MM.1S (cell line): ENCODE measurements around the gene RHOA.
"Not testable (repeated sequence)": the region's sequence is repeated elsewhere in the genome, so short reads cannot be mapped to it uniquely, and the experiment has no call there.

Source experiments
- DNase-seq: peaks from one replicate; pipeline ENCODE4 v3.0.0-alpha.2; 2015
- H2AFZ ChIP-seq: fragments of 300-600 bp; sonication (generic); 2 replicates; pipeline ENCODE4 v1.6.0; 2016; ENCODE audit warnings: antibody characterized with exemption, low read length
- H3F3A ChIP-seq: fragments of 300-600 bp; sonication (generic); 2 replicates; pipeline ENCODE4 v1.6.1; 2016; ENCODE audit warnings: mild to moderate bottlenecking, antibody characterized with exemption, low read length, moderate library complexity, mixed read lengths; ENCODE audit not compliant: insufficient read depth
- H3K27ac ChIP-seq: fragments of 300-600 bp; sonication (generic); 2 replicates; pipeline ENCODE4 v1.5.1; 2016; ENCODE audit warnings: mild to moderate bottlenecking, low read length
- H3K27me3 ChIP-seq: fragments of 300-600 bp; sonication (generic); replicated peaks from 2 replicates; pipeline ENCODE4 v1.6.0; 2016; ENCODE audit warnings: low read length; ENCODE audit not compliant: insufficient read depth
- H3K36me3 ChIP-seq: fragments of 300-600 bp; sonication (generic); replicated peaks from 2 replicates; pipeline ENCODE4 v1.6.1; 2016; ENCODE audit warnings: mild to moderate bottlenecking, low read length, mixed read lengths; ENCODE audit not compliant: insufficient read depth
- H3K4me1 ChIP-seq: fragments of 300-600 bp; sonication (generic); 2 replicates; pipeline ENCODE4 v1.6.1; 2016; ENCODE audit warnings: low read length, mixed read lengths
- H3K4me2 ChIP-seq: fragments of 300-600 bp; sonication (generic); 2 replicates; pipeline ENCODE4 v1.6.0; 2016; ENCODE audit warnings: low read depth, low read length
- H3K4me3 ChIP-seq: fragments of 300-600 bp; sonication (generic); 2 replicates; pipeline ENCODE4 v1.5.1; 2016; ENCODE audit warnings: low read length, mixed read lengths
- H3K79me2 ChIP-seq: fragments of 300-600 bp; sonication (generic); 2 replicates; pipeline ENCODE4 v1.6.1; 2016; ENCODE audit warnings: mixed run types, low read length, mixed read lengths
- H3K9ac ChIP-seq: fragments of 300-600 bp; sonication (generic); 2 replicates; pipeline ENCODE4 v1.6.1; 2016; ENCODE audit warnings: low read length, mixed read lengths
- H3K9me2 ChIP-seq: fragments of 300-600 bp; sonication (generic); replicated peaks from 2 replicates; pipeline ENCODE4 v1.6.1; 2016; ENCODE audit warnings: mild to moderate bottlenecking, low read length, mixed read lengths; ENCODE audit not compliant: insufficient read depth
- H3K9me3 ChIP-seq: fragments of 300-600 bp; sonication (generic); replicated peaks from 2 replicates; pipeline ENCODE4 v1.6.1; 2016; ENCODE audit warnings: mild to moderate bottlenecking, low read length, mixed read lengths; ENCODE audit not compliant: insufficient read depth
- H4K20me1 ChIP-seq: fragments of 300-600 bp; sonication (generic); 2 replicates; pipeline ENCODE4 v1.6.1; 2016; ENCODE audit warnings: mild to moderate bottlenecking, low read length, moderate library complexity, mixed read lengths; ENCODE audit not compliant: insufficient read depth
- CTCF ChIP-seq: fragments of 300-600 bp; sonication (generic); IDR thresholded peaks from 2 replicates; pipeline ENCODE4 v1.5.1; 2016; ENCODE audit warnings: antibody characterized with exemption, low read length, mixed read lengths
- EZH2 ChIP-seq: fragments of 300-600 bp; sonication (generic); optimal IDR thresholded peaks from 2 replicates; pipeline ENCODE3; 2017; ENCODE audit warnings: low read depth, mild to moderate bottlenecking, antibody characterized with exemption, low read length, mixed read lengths
- EZH2phosphoT487 ChIP-seq: fragments of 300-600 bp; sonication (generic); IDR thresholded peaks from 2 replicates; pipeline ENCODE4 v1.6.1; 2018; ENCODE audit warnings: antibody characterized with exemption, low read length

RHOA gene

DNA sequence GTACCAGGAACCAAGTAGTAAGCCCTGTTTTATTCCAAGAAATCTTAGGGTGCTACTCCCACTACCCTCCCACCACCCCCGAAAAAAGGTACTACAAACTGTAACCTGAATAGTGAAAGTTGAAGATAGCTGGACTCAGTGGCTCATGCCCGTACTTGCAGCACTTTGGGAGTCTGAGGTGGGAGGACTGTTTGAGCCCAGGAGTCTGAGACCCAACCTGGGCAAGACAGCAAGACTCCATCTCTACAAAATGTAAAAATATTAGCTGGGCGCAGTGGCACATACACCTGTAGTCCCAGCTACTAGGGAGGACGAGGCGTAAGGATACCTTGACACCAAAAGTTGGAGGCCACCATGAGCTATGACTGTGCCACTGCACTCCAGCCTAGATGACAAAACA, 7.9 kb downstream of the RHOA start:
- Histone ChIP-seq H4K20me1 (peaks cover 72% of the 10 kb centered on the region), H2AFZ (no peak overlapping the region), H3F3A (peaks cover 10% of the 10 kb centered on the region; the same call in 1 of the 2 replicates), H3K79me2 (peaks cover 100% of the 10 kb centered on the region), H3K4me2 (no peak overlapping the region), H3K27me3 (no peaks in the 10 kb centered on the region), H3K9ac (no peak overlapping the region), H3K4me1 (no peaks in the 10 kb centered on the region), H3K36me3 (no peaks in the 10 kb centered on the region; the same call in 1 of the 2 replicates), H3K4me3 (no peak overlapping the region), H3K9me3 (no peaks in the 10 kb centered on the region), H3K27ac (no peak overlapping the region), H3K9me2 (no peaks in the 10 kb centered on the region)
- no peak for DNase-seq
- TF ChIP-seq EZH2phosphoT487, result no peak

DNA sequence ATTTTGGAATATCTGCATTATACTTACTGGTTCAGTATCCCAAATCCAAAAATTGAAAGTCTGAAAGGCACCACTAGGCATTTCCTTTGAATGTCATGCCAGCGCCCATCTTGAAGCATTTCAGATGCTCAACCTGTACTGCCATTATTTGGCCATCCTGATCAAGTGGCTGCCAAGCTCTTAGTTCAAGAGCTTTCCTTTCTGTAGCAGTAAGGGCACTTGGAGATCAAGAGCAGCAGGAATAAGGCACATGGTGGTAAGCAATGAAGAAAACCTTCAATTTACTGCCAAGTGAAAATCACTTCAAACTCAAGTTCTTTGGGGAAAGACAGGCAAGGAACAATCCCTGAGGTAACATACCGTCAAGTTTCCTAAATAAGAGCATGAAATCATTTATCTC, 10.0 kb downstream of the RHOA start:
- H3K4me1 ChIP-seq, result no peaks in the 10 kb centered on the region
- DNase-seq, result no peak
- no peaks in the 10 kb centered on the region for H3K27me3 ChIP-seq
- no peak overlapping the region for H3K4me3 ChIP-seq
- no peaks in the 10 kb centered on the region for H3K9me3 ChIP-seq
- no peaks in the 10 kb centered on the region; the same call in 1 of the 2 replicates for H3K36me3 ChIP-seq
- H3K9me2 ChIP-seq, result no peaks in the 10 kb centered on the region
- no peak for TF ChIP-seq CTCF
- TF ChIP-seq EZH2, result no peak
- no peak for TF ChIP-seq EZH2phosphoT487
- peaks cover 10% of the 10 kb centered on the region; the same call in 1 of the 2 replicates for H3F3A ChIP-seq
- no peak overlapping the region for H3K27ac ChIP-seq
- peaks cover 100% of the 10 kb centered on the region for H3K79me2 ChIP-seq
- no peak overlapping the region for H2AFZ ChIP-seq
- H3K9ac ChIP-seq, result no peak overlapping the region
- no peak overlapping the region for H3K4me2 ChIP-seq
- peaks cover 69% of the 10 kb centered on the region for H4K20me1 ChIP-seq

DNA sequence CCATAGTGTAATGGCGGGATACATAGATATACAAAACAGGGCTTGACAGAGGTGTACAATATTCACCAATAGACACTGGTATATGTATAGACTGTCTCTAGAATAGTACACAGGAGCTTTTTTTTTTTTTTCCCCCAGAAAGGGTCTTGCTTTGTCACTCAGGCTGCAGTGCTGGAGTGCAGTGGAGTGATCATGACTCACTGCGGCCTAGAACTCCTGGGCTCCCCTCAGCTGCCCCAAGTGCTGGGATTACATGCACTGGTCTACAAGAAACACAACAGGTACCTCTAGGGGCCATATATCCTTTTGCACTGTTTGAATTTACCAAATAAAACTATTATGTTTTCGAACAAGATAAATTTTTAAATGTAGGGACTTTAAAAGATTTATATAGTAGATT, 12.3 kb downstream of the RHOA start:
- TF ChIP-seq CTCF (no peak), EZH2phosphoT487 (no peak), EZH2 (no peak)
- Histone ChIP-seq H3F3A (no peaks in the 10 kb centered on the region; the same call in 1 of the 2 replicates), H3K27ac (no peak overlapping the region), H3K79me2 (peaks cover 100% of the 10 kb centered on the region), H3K9me2 (no peaks in the 10 kb centered on the region), H3K27me3 (no peaks in the 10 kb centered on the region), H3K36me3 (no peaks in the 10 kb centered on the region; the same call in 1 of the 2 replicates), H3K4me3 (no peak overlapping the region), H3K9me3 (no peaks in the 10 kb centered on the region), H3K4me1 (no peaks in the 10 kb centered on the region), H3K4me2 (no peak overlapping the region), H2AFZ (no peak overlapping the region), H4K20me1 (peaks cover 64% of the 10 kb centered on the region), H3K9ac (no peak overlapping the region)
- no peak for DNase-seq

DNA sequence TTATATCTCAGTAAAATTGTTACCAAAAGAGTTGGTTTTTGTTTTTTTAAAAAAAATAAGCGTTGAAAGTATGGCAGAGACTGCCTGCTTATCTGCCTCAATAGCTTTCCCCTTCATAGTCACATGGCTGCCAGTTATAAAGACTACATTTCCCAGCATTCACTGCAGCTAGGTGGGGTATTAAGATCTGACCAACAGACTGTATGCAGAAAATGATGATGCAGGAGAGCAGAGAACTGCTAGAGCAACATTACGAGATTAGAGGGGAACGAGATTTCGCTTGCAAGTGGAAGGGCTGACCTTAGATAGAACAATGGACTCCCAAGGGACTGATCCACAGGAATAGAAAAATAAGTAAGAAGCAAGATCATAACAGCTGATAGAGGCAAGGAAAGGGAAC, 14.3 kb downstream of the RHOA start:
- Histone ChIP-seq H3K36me3 (no peaks in the 10 kb centered on the region; the same call in 1 of the 2 replicates), H2AFZ (no peak overlapping the region), H3K79me2 (peaks cover 97% of the 10 kb centered on the region), H3K27ac (no peak overlapping the region), H3K4me1 (no peaks in the 10 kb centered on the region), H4K20me1 (peaks cover 62% of the 10 kb centered on the region), H3K9me3 (no peaks in the 10 kb centered on the region), H3K9me2 (no peaks in the 10 kb centered on the region), H3K9ac (no peak overlapping the region), H3K4me3 (no peak overlapping the region), H3K27me3 (no peaks in the 10 kb centered on the region), H3F3A (no peaks in the 10 kb centered on the region; the same call in 1 of the 2 replicates), H3K4me2 (no peak overlapping the region)
- DNase-seq, result no peak
- no peak for TF ChIP-seq EZH2phosphoT487
- no peak for TF ChIP-seq CTCF
- TF ChIP-seq EZH2, result no peak

DNA sequence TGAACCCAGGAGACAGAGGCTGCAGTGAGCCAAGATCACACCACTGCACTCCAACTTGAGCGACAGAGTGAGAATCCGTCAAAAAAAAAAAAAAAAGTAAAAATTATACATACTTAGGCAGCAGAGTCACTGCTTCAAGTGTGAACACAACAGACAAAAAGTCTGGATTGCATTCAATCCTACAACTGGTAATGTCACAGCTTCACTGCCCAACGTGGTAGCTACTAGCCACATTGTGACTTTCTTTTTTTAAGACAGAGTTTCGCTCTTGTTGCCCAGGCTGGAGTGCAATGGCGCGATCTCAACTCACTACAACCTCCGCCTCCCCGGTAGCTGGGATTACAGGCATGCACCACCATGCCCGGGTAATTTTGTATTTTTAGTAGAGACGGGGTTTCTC, 20.5 kb downstream of the RHOA start:
- DNase-seq, H3K27ac ChIP-seq, H3K4me3 ChIP-seq, H3K9me2 ChIP-seq, H3K4me2 ChIP-seq, H3F3A ChIP-seq, H3K9me3 ChIP-seq, H2AFZ ChIP-seq, H3K9ac ChIP-seq, H3K27me3 ChIP-seq, H3K36me3 ChIP-seq, H3K4me1 ChIP-seq: not testable (repeated sequence)
- peaks cover 40% of the 10 kb centered on the region for H4K20me1 ChIP-seq
- peaks cover 95% of the 10 kb centered on the region for H3K79me2 ChIP-seq
